ENCODE measurements around the gene CCDC88A. TPM values are rescaled to one million over a fixed set of nuclear protein-coding genes. Genes with fewer than 3 reads are reported as not detected.

Gene CCDC88A
- total RNA-seq, 1 donor from 2014 or later: 119 TPM

DNA sequence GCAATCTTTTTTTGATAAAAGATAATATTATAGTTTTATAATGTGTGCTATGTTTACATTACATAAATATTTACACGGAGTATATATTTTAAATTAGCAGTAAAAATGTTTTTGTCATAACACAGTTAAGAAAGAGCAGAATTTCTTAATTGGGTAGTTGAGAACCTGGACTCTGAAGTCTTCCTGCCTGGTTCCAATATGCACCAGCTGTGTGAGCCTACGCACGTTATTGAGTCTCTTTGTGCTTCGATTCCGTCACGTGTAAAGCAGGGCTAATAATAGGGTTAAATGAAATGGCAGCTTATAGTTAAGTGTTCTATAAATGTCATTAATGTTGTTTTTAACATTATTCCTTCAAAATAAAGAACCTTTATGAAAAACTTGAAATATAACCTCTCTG is 1.2 kb upstream of the CCDC88A start:
- Histone ChIP-seq H3K27me3 (ENCODE audit: low read depth) (no peaks in the 10 kb centered on the region), H3K9me3 (no peaks in the 10 kb centered on the region), H3K4me1 (peaks cover 15% of the 10 kb centered on the region), H3K4me3 (peak overlapping the region; percentile 82), H3K27ac (peak overlapping the region; percentile 88), H3K36me3 (no peaks in the 10 kb centered on the region)
- intact Hi-C loops (cut with DNase I): no loop called here
- DNase-seq (no peak), ATAC-seq (no peak)
- no peak for TF ChIP-seq CTCF (IDR thresholded peaks at IDR 0.05)

DNA sequence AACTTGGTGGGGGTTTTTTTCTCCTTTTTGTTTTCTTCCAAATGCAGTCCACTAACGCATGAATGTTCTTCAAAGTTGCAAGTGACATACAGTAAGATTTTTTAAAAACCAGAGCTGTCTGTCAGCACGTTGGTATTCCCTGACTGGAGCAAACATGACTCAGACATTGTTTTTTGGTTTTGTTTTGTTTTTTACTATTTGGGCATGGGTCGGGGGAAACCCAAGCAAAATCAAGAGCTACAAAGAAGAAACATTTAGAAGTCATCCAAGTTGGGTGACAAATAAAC is 726 bp upstream of the CCDC88A start:
- Histone ChIP-seq H3K9me3 (no peaks in the 10 kb centered on the region), H3K27me3 (ENCODE audit: low read depth) (no peaks in the 10 kb centered on the region), H3K4me3 (peak overlapping the region; percentile 82), H3K4me1 (peaks cover 18% of the 10 kb centered on the region), H3K27ac (peak overlapping the region; percentile 88), H3K36me3 (no peaks in the 10 kb centered on the region)
- TF ChIP-seq CTCF (IDR thresholded peaks at IDR 0.05): no peak
- intact Hi-C loops (cut with DNase I): no loop called here
- ATAC-seq (no peak), DNase-seq (no peak)

DNA sequence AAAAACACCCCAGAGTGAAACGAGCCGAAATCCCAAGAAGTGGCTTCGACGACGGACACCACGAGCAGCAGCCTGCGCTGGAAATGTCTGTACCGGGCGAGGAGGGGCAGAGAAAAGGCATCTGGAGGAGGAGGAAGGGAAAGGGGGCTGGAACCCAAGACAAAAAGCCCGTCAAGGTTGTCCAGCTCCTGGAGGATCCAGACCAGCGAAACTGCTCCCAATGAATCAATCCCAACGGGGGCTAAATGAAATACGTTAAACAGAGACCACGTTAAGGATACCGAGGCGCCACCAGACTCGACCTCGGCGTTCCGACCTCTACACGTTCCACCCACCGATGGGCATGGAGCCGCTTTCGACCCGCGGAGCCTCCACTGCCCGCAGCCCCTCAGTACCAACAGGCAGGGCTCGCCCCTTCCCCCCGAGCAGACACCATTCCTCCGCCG is 400 bp downstream of the CCDC88A start:
- intact Hi-C loops (cut with DNase I): no loop called here
- H3K4me1 ChIP-seq: peaks cover 18% of the 10 kb centered on the region
- peak; percentile 42 to 57 for ATAC-seq
- TF ChIP-seq CTCF (IDR thresholded peaks at IDR 0.05): no peak
- peak overlapping the region; percentile 82 for H3K4me3 ChIP-seq
- H3K27me3 ChIP-seq (ENCODE audit: low read depth): no peaks in the 10 kb centered on the region
- no peaks in the 10 kb centered on the region for H3K9me3 ChIP-seq
- H3K27ac ChIP-seq: peak overlapping the region; percentile 88
- no peak for DNase-seq
- no peaks in the 10 kb centered on the region for H3K36me3 ChIP-seq

GRCh38 chr2:55418512-55419232 is 984 bp downstream of the CCDC88A start:
- intact Hi-C loops (cut with DNase I): no loop called here
- no peak for TF ChIP-seq CTCF (IDR thresholded peaks at IDR 0.05)
- H3K27me3 ChIP-seq (ENCODE audit: low read depth): no peaks in the 10 kb centered on the region
- DNase-seq: no peak
- peak overlapping the region; percentile 88 for H3K27ac ChIP-seq
- H3K36me3 ChIP-seq: no peaks in the 10 kb centered on the region
- no peaks in the 10 kb centered on the region for H3K9me3 ChIP-seq
- peak overlapping the region; percentile 82 for H3K4me3 ChIP-seq
- peak; percentile 1 to 4 for ATAC-seq
- H3K4me1 ChIP-seq: peaks cover 18% of the 10 kb centered on the region

GRCh38 chr2:55418072-55418471 is 1.6 kb downstream of the CCDC88A start:
- ATAC-seq: no peak
- intact Hi-C loops (cut with DNase I): no loop called here

More at GRCh38 chr2:55418072-55418471, 1.6 kb downstream of the CCDC88A start:
- peak overlapping the region; percentile 19 for H3K27ac ChIP-seq
- no peak for DNase-seq
- H3K36me3 ChIP-seq: no peaks in the 10 kb centered on the region
- peak overlapping the region; percentile 82 for H3K4me3 ChIP-seq
- H3K9me3 ChIP-seq: no peaks in the 10 kb centered on the region
- H3K4me1 ChIP-seq: peaks cover 18% of the 10 kb centered on the region
- H3K27me3 ChIP-seq (ENCODE audit: low read depth): no peaks in the 10 kb centered on the region
- no peak for TF ChIP-seq CTCF (IDR thresholded peaks at IDR 0.05)
